Activated CD4-positive, alpha-beta T cell treated with anti-CD3 and anti-CD28 coated beads for 36 hours (primary cell): ENCODE results near the gene MKNK2. TPM values are rescaled to one million over a fixed set of nuclear protein-coding genes. Genes with fewer than 3 reads are reported as not detected.
"Not testable (repeated sequence)": the region's sequence is repeated elsewhere in the genome, so short reads cannot be mapped to it uniquely, and the experiment has no call there.

Experiments used
- ATAC-seq: fragments of 200-7000 bp; cut with Tn5 transposase; one replicate; pipeline ENCODE4 v1.10.0; 2021; ENCODE audit warnings: mild to moderate bottlenecking, moderate library complexity
- CTCF ChIA-PET: fragments of 350-600 bp; sonication (Branson Sonifier 250); formaldehyde crosslinking; loops from one replicate; lab custom pipeline; 2021; ENCODE audit warnings: antibody characterized with exemption; lab: Charles Lee
- POLR2A ChIA-PET: fragments of 350-600 bp; sonication (Branson Sonifier 250); formaldehyde crosslinking; loops from one replicate; lab custom pipeline; 2021; ENCODE audit warnings: antibody characterized with exemption, inconsistent platforms; lab: Charles Lee
- DNase-seq: peaks from one replicate; pipeline ENCODE4 v3.0.0-alpha.2; 2020
- H3K27ac Mint-ChIP-seq: one replicate; pipeline ENCODE4 v1.8.0; 2021; ENCODE audit warnings: mixed read lengths
- H3K27me3 Mint-ChIP-seq: one replicate; pipeline ENCODE4 v1.8.0; 2021; ENCODE audit warnings: mixed read lengths
- H3K36me3 Mint-ChIP-seq: one replicate; pipeline ENCODE4 v1.8.0; 2021; ENCODE audit warnings: low read depth, mixed read lengths
- H3K4me1 Mint-ChIP-seq: one replicate; pipeline ENCODE4 v1.8.0; 2021; ENCODE audit warnings: mixed read lengths
- H3K4me3 Mint-ChIP-seq: one replicate; pipeline ENCODE4 v1.8.0; 2021; ENCODE audit warnings: mild to moderate bottlenecking, moderate library complexity, mixed read lengths
- H3K9me3 Mint-ChIP-seq: one replicate; pipeline ENCODE4 v1.8.0; 2021; ENCODE audit warnings: low read depth, mixed read lengths
- intact Hi-C, 2 experiments: fragments of 100-400 bp; cut with DNase I in 1 of 2; cut with micrococcal nuclease in 1 of 2; formaldehyde crosslinking; loops; one replicate each; pipeline versions ENCODE4 v1.14.2 to v1.15.1; 2022 to 2024; cut with DNase I, micrococcal nuclease
- total RNA-seq, 2 experiments: library from RNA; stranded (reverse); gene quantifications; one replicate each; pipeline ENCODE4 v1.2.3, GENCODE V29; 2021

Gene MKNK2
- total RNA-seq, 2 experiments from 2014 or later: 139 to 155 TPM

- peak overlapping the region; percentile 95 for H3K27ac Mint-ChIP-seq
- H3K27me3 Mint-ChIP-seq: no peaks in the 10 kb centered on the region
- POLR2A ChIA-PET: interaction anchor here (0.6 to 1.0 kb wide), 2 partner anchors 73 to 821 kb away, joined by 3 read pairs; partner anchors contain the start of gene CIRBP
- peaks cover 76% of the 10 kb centered on the region for H3K4me1 Mint-ChIP-seq
- ATAC-seq: no peak
- no peak for DNase-seq
- no peaks in the 10 kb centered on the region for H3K9me3 Mint-ChIP-seq
- H3K36me3 Mint-ChIP-seq: peaks cover 36% of the 10 kb centered on the region
- CTCF ChIA-PET: interaction anchor here (0.7 kb wide), 1 partner anchor 69 kb away, joined by 3 read pairs; no protein-coding TSS in a partner anchor
- H3K4me3 Mint-ChIP-seq: peak overlapping the region; percentile 67
- intact Hi-C loops: loop anchor here in 1 of 2 experiments (10.0 kb wide), 1 partner anchor 825 kb away; the partner anchor contains the start of gene CIRBP
Measured at GRCh38 chr19:2089727-2090053, 38.6 kb upstream of the MKNK2 start.

GRCh38 chr19:2089001-2089711 is 38.1 kb upstream of the MKNK2 start:
- peak; percentile 57 for DNase-seq
- ATAC-seq: no peak
- Mint-ChIP-seq H3K27me3 (no peaks in the 10 kb centered on the region), H3K36me3 (peaks cover 36% of the 10 kb centered on the region), H3K4me1 (peaks cover 71% of the 10 kb centered on the region), H3K9me3 (no peaks in the 10 kb centered on the region), H3K4me3 (peak overlapping the region; percentile 67), H3K27ac (peak overlapping the region; percentile 95)
- POLR2A ChIA-PET: interaction anchor here (1.0 kb wide), 1 partner anchor 73 kb away, joined by 3 read pairs; no protein-coding TSS in a partner anchor
- intact Hi-C loops: no loop called here
- CTCF ChIA-PET: interaction anchor here (0.7 to 1.1 kb wide), 2 partner anchors 68 to 240 kb away, joined by 3 read pairs; no protein-coding TSS in a partner anchor

GRCh38 chr19:2087621-2088100 is 36.6 kb upstream of the MKNK2 start:
- no peaks in the 10 kb centered on the region for H3K9me3 Mint-ChIP-seq
- H3K27me3 Mint-ChIP-seq: no peaks in the 10 kb centered on the region
- peaks cover 59% of the 10 kb centered on the region for H3K4me1 Mint-ChIP-seq
- CTCF ChIA-PET: interaction anchor here (0.6 to 1.1 kb wide), 3 partner anchors 21 to 238 kb away, joined by 3 read pairs; no protein-coding TSS in a partner anchor
- POLR2A ChIA-PET: interaction anchor here (0.6 kb wide), 1 partner anchor 19 kb away, joined by 6 read pairs; no protein-coding TSS in a partner anchor
- peak; percentile 49 for DNase-seq
- intact Hi-C loops: loop anchor here in 1 of 2 experiments (1.0 kb wide), 1 partner anchor 9 kb away; the partner anchor contains the start of genes IZUMO4 and MOB3A
- ATAC-seq: peak; percentile 3
- H3K36me3 Mint-ChIP-seq: peaks cover 42% of the 10 kb centered on the region
- H3K27ac Mint-ChIP-seq: peak overlapping the region; percentile 89
- peak overlapping the region; percentile 96 for H3K4me3 Mint-ChIP-seq

GRCh38 chr19:2086695-2087620 is 35.9 kb upstream of the MKNK2 start:
- DNase-seq: peak; percentile 80

GRCh38 chr19:2084993-2085720 is 34.1 kb upstream of the MKNK2 start:
- ATAC-seq (peak; percentile 64), DNase-seq (peak; percentile 97)
- H3K27ac Mint-ChIP-seq: peak overlapping the region; percentile 99
- intact Hi-C loops: loop anchor here (1.0 to 5.0 kb wide), 7 partner anchors 11 to 68 kb away; partner anchors contain the start of genes BTBD2 (in 2 of the 2), AP3D1 (in 1 of the 2), IZUMO4 (in 1 of the 2) and MKNK2 (in 1 of the 2)
- peaks cover 59% of the 10 kb centered on the region for H3K36me3 Mint-ChIP-seq
- H3K4me1 Mint-ChIP-seq: peaks cover 57% of the 10 kb centered on the region
- peak overlapping the region; percentile 96 for H3K4me3 Mint-ChIP-seq
- ChIA-PET POLR2A (interaction anchor here (0.9 kb wide), 1 partner anchor 80 kb away, joined by 3 read pairs; no protein-coding TSS in a partner anchor), CTCF (interaction anchor here (0.6 to 2.0 kb wide), 2 partner anchors 10 to 151 kb away, joined by 3 to 7 read pairs; no protein-coding TSS in a partner anchor)
- H3K27me3 Mint-ChIP-seq: no peaks in the 10 kb centered on the region
- no peaks in the 10 kb centered on the region for H3K9me3 Mint-ChIP-seq

More at GRCh38 chr19:2086695-2087620, 35.9 kb upstream of the MKNK2 start:
- CTCF ChIA-PET: interaction anchor here (0.6 to 2.0 kb wide), 2 partner anchors 8 to 20 kb away, joined by 3 to 7 read pairs; no protein-coding TSS in a partner anchor
- Mint-ChIP-seq H3K27ac (peak overlapping the region; percentile 89), H3K4me3 (peak overlapping the region; percentile 96), H3K4me1 (peaks cover 54% of the 10 kb centered on the region), H3K36me3 (peaks cover 49% of the 10 kb centered on the region)
- H3K9me3 Mint-ChIP-seq, POLR2A ChIA-PET, H3K27me3 Mint-ChIP-seq: not testable (repeated sequence)
- ATAC-seq: peak; percentile 24
- intact Hi-C loops: loop anchor here in 1 of 2 experiments (1.0 kb wide), 1 partner anchor 9 kb away; the partner anchor contains the start of genes IZUMO4 and MOB3A

- ChIA-PET CTCF (interaction anchor here (0.6 to 1.2 kb wide), 5 partner anchors 13 to 477 kb away, joined by 3 to 5 read pairs (median 4); no protein-coding TSS in a partner anchor), POLR2A (interaction anchor here (0.6 to 1.1 kb wide), 3 partner anchors 11 to 186 kb away, joined by 4 to 5 read pairs (median 4); no protein-coding TSS in a partner anchor)
- Mint-ChIP-seq H3K36me3 (peaks cover 68% of the 10 kb centered on the region), H3K27ac (peak overlapping the region; percentile 99), H3K27me3 (no peaks in the 10 kb centered on the region), H3K4me1 (peaks cover 55% of the 10 kb centered on the region), H3K4me3 (peak overlapping the region; percentile 96), H3K9me3 (no peaks in the 10 kb centered on the region)
- ATAC-seq: peak; percentile 21
- DNase-seq: peak; percentile 83
- intact Hi-C loops: loop anchor here (2.0 to 5.0 kb wide), 2 partner anchors 13 to 66 kb away; partner anchors contain the start of genes BTBD2 (in 2 of the 2), IZUMO4 (in 1 of the 2) and MOB3A (in 1 of the 2)
Measured at GRCh38 chr19:2083174-2083854, 32.3 kb upstream of the MKNK2 start.

- intact Hi-C loops: loop anchor here (2.0 to 5.0 kb wide), 2 partner anchors 15 to 65 kb away; partner anchors contain the start of genes BTBD2 (in 2 of the 2), IZUMO4 (in 1 of the 2) and MOB3A (in 1 of the 2)
- Mint-ChIP-seq H3K27ac (peak overlapping the region; percentile 99), H3K36me3 (peaks cover 75% of the 10 kb centered on the region), H3K4me3 (peak overlapping the region; percentile 96), H3K27me3 (no peaks in the 10 kb centered on the region), H3K9me3 (no peaks in the 10 kb centered on the region), H3K4me1 (peaks cover 43% of the 10 kb centered on the region)
- peak; percentile 72 for DNase-seq
- peak; percentile 30 for ATAC-seq
- ChIA-PET POLR2A (interaction anchor here (0.6 kb wide), 2 partner anchors 25 to 47 kb away, joined by 3 to 4 read pairs; no protein-coding TSS in a partner anchor), CTCF (interaction anchor here (0.5 to 1.2 kb wide), 5 partner anchors 12 to 76 kb away, joined by 3 to 5 read pairs (median 4); no protein-coding TSS in a partner anchor)
Measured at GRCh38 chr19:2081873-2082810, 31.1 kb upstream of the MKNK2 start.

GRCh38 chr19:2080336-2080988 is 29.4 kb upstream of the MKNK2 start:
- H3K27me3 Mint-ChIP-seq: no peaks in the 10 kb centered on the region
- intact Hi-C loops: loop anchor here (5.0 kb wide), 1 partner anchor 63 kb away; the partner anchor contains the start of gene BTBD2 (in 2 of the 2)
- no peaks in the 10 kb centered on the region for H3K9me3 Mint-ChIP-seq
- H3K27ac Mint-ChIP-seq: peak overlapping the region; percentile 99
- ChIA-PET POLR2A (no interaction called here), CTCF (interaction anchor here (0.6 to 1.3 kb wide), 3 partner anchors 11 to 531 kb away, joined by 3 to 4 read pairs (median 3); no protein-coding TSS in a partner anchor)
- ATAC-seq (no peak), DNase-seq (no peak)
- H3K4me3 Mint-ChIP-seq: peak overlapping the region; percentile 96
- peaks cover 38% of the 10 kb centered on the region for H3K4me1 Mint-ChIP-seq
- H3K36me3 Mint-ChIP-seq: peaks cover 87% of the 10 kb centered on the region
